Colonic mucosa (tissue), 4 donors: ENCODE measurements around the gene TCERG1L. TPM values are rescaled to one million over a fixed set of nuclear protein-coding genes. Genes with fewer than 3 reads are reported as not detected.

Experiments
- DNase-seq: peaks from one replicate; pipeline ENCODE4 v3.0.0-alpha.2; 2020
- H3K27ac ChIP-seq: fragments of 200-600 bp; one replicate; pipeline ENCODE4 v1.8.0; 2021
- H3K27me3 ChIP-seq: fragments of 200-600 bp; one replicate; pipeline ENCODE4 v1.8.0; 2021
- H3K36me3 ChIP-seq: fragments of 200-600 bp; one replicate; pipeline ENCODE4 v1.8.0; 2021
- H3K4me1 ChIP-seq: fragments of 200-600 bp; one replicate; pipeline ENCODE4 v1.8.0; 2021; ENCODE audit warnings: mild to moderate bottlenecking
- H3K4me3 ChIP-seq: fragments of 200-600 bp; one replicate; pipeline ENCODE4 v1.8.0; 2021
- H3K9ac ChIP-seq, 2 donors: one replicate each; pipeline ENCODE4 v1.7.0; 2013; ENCODE audit warnings: control low read depth in 2 of 2, low read depth in 2 of 2, low read length in 2 of 2
- H3K9me3 ChIP-seq: fragments of 200-600 bp; one replicate; pipeline ENCODE4 v1.8.0; 2021
- CTCF ChIP-seq: fragments of 200-600 bp; IDR thresholded peaks from one replicate; pipeline ENCODE4 v1.8.0; 2022; ENCODE audit warnings: antibody characterized with exemption, mild to moderate bottlenecking
- intact Hi-C: fragments of 100-400 bp; cut with DNase I; formaldehyde crosslinking; loops from one replicate; pipeline ENCODE4 v1.14.1; 2022
- total RNA-seq, 2 donors: library from RNA; stranded (reverse); fragmentation: NEBNext Ultra II Directional in 1 of 2; extraction: Animal tissue kit (Norgen Biotek cat#: 25700) in 1 of 2; gene quantifications; one replicate each; pipeline ENCODE4 v1.2.1, GENCODE V29; 2021
- donor health status: healthy.
- donor health status: DM: no; HTN: no; CAD: no.
- donor health status: DM: no; HTN: no; CAD: no.

TCERG1L gene
- total RNA-seq, 2 donors from 2014 or later: not detected

DNA sequence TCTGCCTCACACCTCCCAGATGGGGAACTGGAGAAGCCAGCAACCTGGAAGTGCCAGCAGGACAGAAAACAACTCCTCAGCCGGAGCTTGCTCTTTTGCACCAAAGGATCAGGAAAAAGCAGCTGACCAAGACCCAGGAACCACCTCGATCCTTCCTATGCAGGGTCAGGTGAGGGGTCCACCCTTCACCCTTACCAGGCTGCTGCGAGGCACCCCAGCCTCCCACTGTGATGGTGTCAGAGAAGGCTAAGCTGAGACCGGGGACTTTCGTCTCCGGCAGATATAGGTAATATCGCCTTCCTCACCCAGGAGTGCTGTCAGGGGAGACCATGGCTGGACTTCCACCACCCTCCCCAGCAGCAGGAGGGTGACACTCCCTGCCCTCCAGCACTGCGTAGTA, 254.7 kb downstream of the TCERG1L start:
- intact Hi-C loops: no loop called here
- no peaks in the 10 kb centered on the region for H3K36me3 ChIP-seq
- no peak for DNase-seq
- no peak overlapping the region for H3K9ac ChIP-seq
- H3K4me1 ChIP-seq: no peaks in the 10 kb centered on the region
- no peaks in the 10 kb centered on the region for H3K9me3 ChIP-seq
- no peaks in the 10 kb centered on the region for H3K27me3 ChIP-seq
- no peak overlapping the region for H3K27ac ChIP-seq
- H3K4me3 ChIP-seq: no peak overlapping the region
- no peak for TF ChIP-seq CTCF

DNA sequence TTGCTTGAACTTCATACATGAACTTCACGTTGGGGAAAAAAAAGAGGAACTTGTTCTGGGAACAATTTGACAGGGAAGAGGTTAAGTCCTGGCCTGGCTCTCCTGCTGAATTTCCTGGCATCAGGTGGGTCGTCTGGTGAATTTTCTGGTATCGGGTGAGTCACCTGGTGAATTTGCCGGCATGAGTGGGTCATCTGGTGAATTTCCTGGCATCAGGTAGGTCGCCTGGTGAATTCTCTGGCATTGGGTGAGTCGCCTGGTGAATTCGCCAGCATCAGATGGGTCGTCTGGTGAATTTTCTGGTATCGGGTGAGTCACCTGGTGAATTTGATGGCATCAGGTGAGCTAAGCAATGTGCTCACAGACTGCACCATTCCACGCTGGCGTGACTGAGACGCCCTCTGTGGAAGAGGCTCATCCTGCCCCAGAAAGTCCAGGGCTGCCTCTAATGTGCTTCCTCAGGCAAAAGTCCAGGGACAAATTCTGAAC, 255.4 kb downstream of the TCERG1L start:
- no peak for TF ChIP-seq CTCF
- H3K9me3 ChIP-seq: no peaks in the 10 kb centered on the region
- intact Hi-C loops: no loop called here

DNA sequence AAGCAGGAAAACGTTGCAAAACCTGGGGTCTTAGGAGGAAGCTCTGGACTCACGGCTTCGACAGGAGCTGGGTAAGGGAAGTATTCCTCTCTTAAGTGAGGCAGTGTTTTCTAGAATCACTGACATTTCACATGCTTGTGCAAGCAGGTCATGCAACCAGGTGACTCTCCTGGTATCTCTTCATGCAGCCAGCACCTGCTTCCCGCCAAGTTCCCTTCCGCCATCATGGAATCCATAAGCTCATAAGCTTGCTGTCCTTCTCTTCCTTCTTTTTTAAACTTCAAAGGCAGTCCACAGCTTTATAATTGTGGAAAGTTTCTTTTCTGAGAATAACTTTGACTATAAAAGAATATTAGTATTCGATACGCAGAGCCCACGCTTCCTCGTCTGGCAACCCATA, 256.1 kb downstream of the TCERG1L start:
- no peaks in the 10 kb centered on the region for H3K9me3 ChIP-seq
- TF ChIP-seq CTCF: no peak

More for the DNA sequence above, 255.4 kb downstream of the TCERG1L start:
- Histone ChIP-seq H3K4me3 (no peak overlapping the region), H3K27ac (no peak overlapping the region), H3K36me3 (no peaks in the 10 kb centered on the region), H3K9ac (no peak overlapping the region), H3K27me3 (no peaks in the 10 kb centered on the region), H3K4me1 (no peaks in the 10 kb centered on the region)
- DNase-seq: no peak

GRCh38 chr10:131053192-131053591, 258.3 kb downstream of the TCERG1L start:
- Histone ChIP-seq H3K36me3 (no peaks in the 10 kb centered on the region), H3K9ac (no peak overlapping the region), H3K4me1 (no peaks in the 10 kb centered on the region), H3K9me3 (no peaks in the 10 kb centered on the region), H3K27me3 (no peaks in the 10 kb centered on the region), H3K4me3 (no peak overlapping the region), H3K27ac (no peak overlapping the region)
- DNase-seq: no peak
- no peak for TF ChIP-seq CTCF
- intact Hi-C loops: no loop called here

More for the DNA sequence above, 256.1 kb downstream of the TCERG1L start:
- intact Hi-C loops: no loop called here
- DNase-seq: no peak
- H3K27me3 ChIP-seq: no peaks in the 10 kb centered on the region
- no peaks in the 10 kb centered on the region for H3K4me1 ChIP-seq
- H3K36me3 ChIP-seq: no peaks in the 10 kb centered on the region
- no peak overlapping the region for H3K4me3 ChIP-seq
- H3K27ac ChIP-seq: no peak overlapping the region
- H3K9ac ChIP-seq: no peak overlapping the region

- no peaks in the 10 kb centered on the region for H3K36me3 ChIP-seq
- no peak overlapping the region for H3K4me3 ChIP-seq
- H3K27me3 ChIP-seq: no peaks in the 10 kb centered on the region
- no peak overlapping the region for H3K27ac ChIP-seq
- H3K4me1 ChIP-seq: no peaks in the 10 kb centered on the region
- intact Hi-C loops: no loop called here
- DNase-seq: no peak
- TF ChIP-seq CTCF: no peak
- no peak overlapping the region for H3K9ac ChIP-seq
- H3K9me3 ChIP-seq: no peaks in the 10 kb centered on the region
Observed at GRCh38 chr10:131050162-131050766, 261.3 kb downstream of the TCERG1L start.
